Endodermal cell (in vitro differentiated cells): ENCODE data around the gene EML2. TPM values are rescaled to one million over a fixed set of nuclear protein-coding genes. Genes with fewer than 3 reads are reported as not detected.
A peak's percentile ranks its signal among the peaks of the same experiment; 100 is the strongest.

ENCODE experiments used
- DNase-seq: peaks from one replicate; pipeline ENCODE4 v3.0.0-alpha.2; 2017
- H3K27ac ChIP-seq: 2 replicates; pipeline ENCODE4 v1.5.1; 2013; ENCODE audit warnings: mild to moderate bottlenecking, low read depth, low read length, moderate library complexity
- H3K27me3 ChIP-seq: 2 replicates; pipeline ENCODE4 v1.6.1; 2013; ENCODE audit warnings: mild to moderate bottlenecking, low read length, moderate library complexity; ENCODE audit not compliant: insufficient read depth, control insufficient read depth, poor library complexity, severe bottlenecking
- H3K36me3 ChIP-seq: 2 replicates; pipeline ENCODE4 v1.7.0; 2013; ENCODE audit warnings: mild to moderate bottlenecking, low read length, moderate library complexity; ENCODE audit not compliant: control insufficient read depth, insufficient read depth
- H3K4me1 ChIP-seq: one replicate; pipeline ENCODE4 v1.7.0; 2013; ENCODE audit warnings: low read length; ENCODE audit not compliant: control insufficient read depth, insufficient read depth
- H3K4me3 ChIP-seq: 2 replicates; pipeline ENCODE4 v1.5.1; 2013; ENCODE audit warnings: mild to moderate bottlenecking, low read length, moderate library complexity
- H3K9ac ChIP-seq: 2 replicates; pipeline ENCODE4 v1.6.1; 2013; ENCODE audit warnings: mild to moderate bottlenecking, low read length, moderate library complexity; ENCODE audit not compliant: poor library complexity, severe bottlenecking; ENCODE audit errors: extremely low read depth
- H3K9me3 ChIP-seq: 2 replicates; pipeline ENCODE4 v1.6.1; 2013; ENCODE audit warnings: mild to moderate bottlenecking, low read length, moderate library complexity; ENCODE audit not compliant: control insufficient read depth
- H3K27ac Mint-ChIP-seq: 2 replicates; pipeline ENCODE4 v1.8.0; 2020; ENCODE audit warnings: mixed read lengths
- H3K27me3 Mint-ChIP-seq: 2 replicates; pipeline ENCODE4 v1.8.0; 2021; ENCODE audit warnings: mild to moderate bottlenecking, mixed read lengths; ENCODE audit not compliant: insufficient read depth
- H3K36me3 Mint-ChIP-seq: 2 replicates; pipeline ENCODE4 v1.8.0; 2020; ENCODE audit warnings: low read depth, mixed read lengths
- H3K4me1 Mint-ChIP-seq: 2 replicates; pipeline ENCODE4 v1.8.0; 2020; ENCODE audit warnings: mixed read lengths
- H3K4me3 Mint-ChIP-seq: 2 replicates; pipeline ENCODE4 v1.8.0; 2020; ENCODE audit warnings: mild to moderate bottlenecking, moderate library complexity, mixed read lengths
- H3K9me3 Mint-ChIP-seq: 2 replicates; pipeline ENCODE4 v1.8.0; 2020; ENCODE audit warnings: mild to moderate bottlenecking, mixed read lengths
- whole genome bisulfite sequencing, 2 experiments: methylation state at CpG; one replicate each; pipeline versions ENCODE4 v1.1.5 to v1.1.7; 2013; ENCODE audit warnings: missing lambda C conversion rate in 2 of 2, mixed read lengths in 1 of 2; ENCODE audit not compliant: insufficient coverage in 1 of 2, insufficient read length in 1 of 2; 5-methylcytosine and 5-hydroxymethylcytosine counted together
- total RNA-seq, 2 donors: library from RNA; stranded (reverse); fragmentation: NEBNext Ultra II Directional in 1 of 2; extraction: Animal tissue kit (Norgen Biotek cat#: 25700) in 1 of 2; gene quantifications; 2 replicates in 1 of 2; 3 replicates in 1 of 2; pipeline ENCODE4 v1.2.1, GENCODE V29; 2021
- TF ChIP-seq, protein P1 (sequence below): fragments of 200-600 bp; sonication (generic); conservative IDR thresholded peaks from 2 replicates; pipeline ENCODE4 v1.5.0; 2021; ENCODE audit warnings: antibody characterized with exemption, mild to moderate bottlenecking

The EML2 gene
- total RNA-seq, 2 donors from 2014 or later: 42.9 to 79.3 TPM

DNA sequence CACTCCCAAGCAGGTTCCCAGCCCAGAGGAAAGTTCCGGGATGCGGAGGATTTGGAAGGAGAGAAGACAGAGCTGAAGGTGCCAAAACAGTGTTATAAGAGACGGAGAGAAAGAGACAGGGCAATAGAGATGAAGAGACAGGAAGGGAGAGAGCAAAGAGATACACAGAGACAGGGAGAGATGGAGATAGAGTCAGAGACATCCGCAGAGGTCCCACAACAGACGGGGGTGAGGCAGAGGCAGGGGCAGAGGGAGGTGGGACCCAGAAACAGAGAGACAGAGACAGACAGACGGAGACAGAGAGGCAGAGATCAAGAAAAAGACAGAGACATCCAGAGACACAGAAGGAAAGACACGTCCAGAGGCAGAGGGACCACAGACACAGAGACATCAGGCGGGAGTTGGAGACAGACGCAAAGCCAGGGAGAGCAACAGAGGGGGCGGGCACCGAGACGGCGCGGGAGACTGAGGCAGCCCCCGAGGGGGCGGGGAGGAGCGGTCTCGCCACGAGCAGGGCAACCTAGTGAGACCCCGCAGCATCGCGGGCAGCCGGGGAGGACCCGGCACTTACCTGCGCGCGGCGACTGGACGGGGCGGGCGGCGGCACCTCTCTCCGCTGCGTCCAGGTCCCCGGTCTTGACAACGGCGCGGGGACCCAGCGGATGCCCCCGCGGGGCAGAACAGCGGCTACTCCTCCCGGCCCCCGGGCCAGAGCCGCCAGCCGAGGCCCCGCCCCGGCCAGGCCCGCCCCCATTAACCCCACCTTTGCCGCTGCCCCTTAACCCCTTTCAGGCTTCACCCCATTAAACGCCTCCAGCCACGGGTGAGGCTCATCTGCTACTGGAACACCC is 37.4 kb downstream of the EML2 start, which contains the start of gene GPR4:
GPR4 (minus strand) TSS at position 689 of the 851 bp plus-strand sequence. CDS start 10,346 bp downstream, outside the sequence.
- no peak within 1 kb of the TSS for H3K4me3 ChIP-seq
- Mint-ChIP-seq H3K4me1 (peaks cover 6% of the 10 kb centered on the region), H3K27me3 (peaks cover 75% of the 10 kb centered on the region), H3K9me3 (no peaks in the 10 kb centered on the region), H3K4me3 (peak within 1 kb of the TSS; percentile 18), H3K36me3 (no peaks in the 10 kb centered on the region), H3K27ac (no peak within 1 kb of the TSS)
- WGBS, 2 experiments: 8 to 14% methylated on average over 16 to 52 of the region's 52 CpGs
- DNase-seq: peak; percentile 89
- TF ChIP-seq, protein P1, sequence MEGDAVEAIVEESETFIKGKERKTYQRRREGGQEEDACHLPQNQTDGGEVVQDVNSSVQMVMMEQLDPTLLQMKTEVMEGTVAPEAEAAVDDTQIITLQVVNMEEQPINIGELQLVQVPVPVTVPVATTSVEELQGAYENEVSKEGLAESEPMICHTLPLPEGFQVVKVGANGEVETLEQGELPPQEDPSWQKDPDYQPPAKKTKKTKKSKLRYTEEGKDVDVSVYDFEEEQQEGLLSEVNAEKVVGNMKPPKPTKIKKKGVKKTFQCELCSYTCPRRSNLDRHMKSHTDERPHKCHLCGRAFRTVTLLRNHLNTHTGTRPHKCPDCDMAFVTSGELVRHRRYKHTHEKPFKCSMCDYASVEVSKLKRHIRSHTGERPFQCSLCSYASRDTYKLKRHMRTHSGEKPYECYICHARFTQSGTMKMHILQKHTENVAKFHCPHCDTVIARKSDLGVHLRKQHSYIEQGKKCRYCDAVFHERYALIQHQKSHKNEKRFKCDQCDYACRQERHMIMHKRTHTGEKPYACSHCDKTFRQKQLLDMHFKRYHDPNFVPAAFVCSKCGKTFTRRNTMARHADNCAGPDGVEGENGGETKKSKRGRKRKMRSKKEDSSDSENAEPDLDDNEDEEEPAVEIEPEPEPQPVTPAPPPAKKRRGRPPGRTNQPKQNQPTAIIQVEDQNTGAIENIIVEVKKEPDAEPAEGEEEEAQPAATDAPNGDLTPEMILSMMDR: no peak
- H3K9me3 ChIP-seq: no peaks in the 10 kb centered on the region
- H3K27me3 ChIP-seq: peaks cover 62% of the 10 kb centered on the region
- H3K4me1 ChIP-seq: no peaks in the 10 kb centered on the region
- no peak within 1 kb of the TSS for H3K9ac ChIP-seq
- H3K36me3 ChIP-seq: no peaks in the 10 kb centered on the region
- H3K27ac ChIP-seq: no peak within 1 kb of the TSS

GRCh38 chr19:45601115-45601514 is 38.1 kb downstream of the EML2 start:
- Histone ChIP-seq H3K4me3 (no peak overlapping the region), H3K36me3 (no peaks in the 10 kb centered on the region), H3K9ac (no peak overlapping the region), H3K27ac (no peak overlapping the region), H3K4me1 (no peaks in the 10 kb centered on the region), H3K9me3 (no peaks in the 10 kb centered on the region), H3K27me3 (peaks cover 62% of the 10 kb centered on the region)
- Mint-ChIP-seq H3K4me3 (peak overlapping the region; percentile 18), H3K27ac (no peak overlapping the region), H3K9me3 (no peaks in the 10 kb centered on the region), H3K4me1 (peaks cover 6% of the 10 kb centered on the region), H3K36me3 (no peaks in the 10 kb centered on the region), H3K27me3 (peaks cover 81% of the 10 kb centered on the region)
- DNase-seq: no peak
- WGBS, 2 experiments: 61% methylated on average over 9 of the region's 10 CpGs; no CpG with 5 or more reads in 1 of the 2 experiments
- TF ChIP-seq, protein P1: no peak

GRCh38 chr19:45600340-45600885 is 38.8 kb downstream of the EML2 start:
- H3K27me3 ChIP-seq: peaks cover 62% of the 10 kb centered on the region
- Mint-ChIP-seq H3K4me3 (no peak overlapping the region), H3K27me3 (peaks cover 88% of the 10 kb centered on the region), H3K27ac (no peak overlapping the region), H3K9me3 (no peaks in the 10 kb centered on the region), H3K36me3 (no peaks in the 10 kb centered on the region), H3K4me1 (peaks cover 6% of the 10 kb centered on the region)
- no peaks in the 10 kb centered on the region for H3K9me3 ChIP-seq
- DNase-seq: no peak
- TF ChIP-seq, protein P1: no peak
- H3K36me3 ChIP-seq: no peaks in the 10 kb centered on the region
- no peaks in the 10 kb centered on the region for H3K4me1 ChIP-seq
- 61 to 69% methylated on average over 4 to 5 of the region's 5 CpGs for WGBS, 2 experiments
- H3K9ac ChIP-seq: no peak overlapping the region
- no peak overlapping the region for H3K4me3 ChIP-seq
- no peak overlapping the region for H3K27ac ChIP-seq
